Naive thymus-derived CD4-positive, alpha-beta T cell (primary cell): ENCODE measurements around the gene CELA3B. TPM values are rescaled to one million over a fixed set of nuclear protein-coding genes. Genes with fewer than 3 reads are reported as not detected.
"Not testable (repeated sequence)": the region's sequence is repeated elsewhere in the genome, so short reads cannot be mapped to it uniquely, and the experiment has no call there.

ENCODE experiments used
- ATAC-seq: fragments of 150-1000 bp; cut with Tn5 transposase; 2 replicates; pipeline ENCODE4 v1.10.0; 2021; ENCODE audit warnings: mild to moderate bottlenecking, moderate library complexity
- CTCF ChIA-PET: fragments of 350-600 bp; sonication (Branson Sonifier 250); formaldehyde crosslinking; loops from one replicate; lab custom pipeline; 2021; ENCODE audit warnings: antibody characterized with exemption; lab: Charles Lee
- POLR2A ChIA-PET: fragments of 350-600 bp; sonication (Branson Sonifier 250); formaldehyde crosslinking; loops from one replicate; lab custom pipeline; 2021; ENCODE audit warnings: antibody characterized with exemption, inconsistent platforms; lab: Charles Lee
- DNase-seq, 9 donors: peaks; one replicate each; pipeline versions ENCODE4 v3.0.0 to v3.0.0-alpha.2; 2020 to 2022; ENCODE audit warnings: mixed read lengths in 1 of 9
- H3K27ac ChIP-seq: one replicate; pipeline ENCODE4 v1.7.0; 2013; ENCODE audit warnings: mild to moderate bottlenecking, low read depth, low read length, moderate library complexity
- H3K27me3 ChIP-seq, 2 donors: one replicate each; pipeline ENCODE4 v1.7.0; 2013; ENCODE audit warnings: low read length in 2 of 2, mild to moderate bottlenecking in 2 of 2, moderate library complexity in 2 of 2; ENCODE audit not compliant: control insufficient read depth in 2 of 2, insufficient read depth in 2 of 2
- H3K36me3 ChIP-seq, 3 experiments: 1 replicate in 2 of 3; 2 replicates in 1 of 3; pipeline ENCODE4 v1.7.0; 2013; ENCODE audit warnings: low read length in 3 of 3, mild to moderate bottlenecking in 3 of 3, moderate library complexity in 1 of 3; ENCODE audit not compliant: insufficient read depth in 3 of 3, control insufficient read depth in 2 of 3
- H3K4me1 ChIP-seq, 2 donors: one replicate each; pipeline ENCODE4 v1.7.0; 2013; ENCODE audit warnings: low read length in 2 of 2, mild to moderate bottlenecking in 2 of 2, moderate library complexity in 1 of 2; ENCODE audit not compliant: control insufficient read depth in 2 of 2, insufficient read depth in 2 of 2
- H3K4me3 ChIP-seq: 2 replicates; pipeline ENCODE4 v1.7.0; 2013; ENCODE audit warnings: mild to moderate bottlenecking, low read length
- H3K9me3 ChIP-seq, 3 experiments: 1 replicate in 2 of 3; 2 replicates in 1 of 3; pipeline ENCODE4 v1.7.0; 2013; ENCODE audit warnings: low read length in 3 of 3; ENCODE audit not compliant: control insufficient read depth in 2 of 3
- H3K27ac Mint-ChIP-seq, 9 donors: one replicate each; pipeline ENCODE4 v1.8.0; 2020 to 2022; ENCODE audit warnings: mixed read lengths in 9 of 9, mild to moderate bottlenecking in 8 of 9, moderate library complexity in 5 of 9, inconsistent platforms in 2 of 9
- H3K27me3 Mint-ChIP-seq, 5 donors: one replicate each; pipeline ENCODE4 v1.8.0; 2021 to 2022; ENCODE audit warnings: mixed read lengths in 5 of 5, mild to moderate bottlenecking in 1 of 5
- H3K36me3 Mint-ChIP-seq, 5 donors: one replicate each; pipeline ENCODE4 v1.8.0; 2020 to 2022; ENCODE audit warnings: mixed read lengths in 5 of 5, mild to moderate bottlenecking in 3 of 5, inconsistent platforms in 1 of 5
- H3K4me1 Mint-ChIP-seq, 7 donors: one replicate each; pipeline ENCODE4 v1.8.0; 2020 to 2022; ENCODE audit warnings: mixed read lengths in 7 of 7, mild to moderate bottlenecking in 3 of 7, inconsistent platforms in 1 of 7
- H3K4me3 Mint-ChIP-seq, 10 donors: one replicate each; pipeline ENCODE4 v1.8.0; 2020 to 2022; ENCODE audit warnings: mild to moderate bottlenecking in 10 of 10, mixed read lengths in 10 of 10, moderate library complexity in 6 of 10, inconsistent platforms in 2 of 10
- H3K9me3 Mint-ChIP-seq, 11 donors: one replicate each; pipeline ENCODE4 v1.8.0; 2020 to 2022; ENCODE audit warnings: mixed read lengths in 11 of 11, mild to moderate bottlenecking in 4 of 11, inconsistent platforms in 1 of 11, moderate library complexity in 1 of 11
- intact Hi-C, 2 donors: fragments of 100-400 bp; cut with micrococcal nuclease; formaldehyde crosslinking; loops; one replicate each; pipeline ENCODE4 v1.15.1; 2023
- polyA plus RNA-seq, 2 donors: library from polyadenylated mRNA; unstranded; fragments of 300-500 nt; fragmentation: Illumina TruSeq; gene quantifications; one replicate each; pipeline ENCODE4 v1.2.3, GENCODE V29; 2021
- total RNA-seq, 6 experiments: library from RNA in 5 of 6; stranded (reverse) in 5 of 6; gene quantifications; 1 replicate in 5 of 6; 2 replicates in 1 of 6; pipeline ENCODE4 v1.2.3 and lab custom pipeline; 2021 to 2026

CELA3B gene
- total and polyA plus RNA-seq, 7 experiments from 2014 or later: not detected

DNA sequence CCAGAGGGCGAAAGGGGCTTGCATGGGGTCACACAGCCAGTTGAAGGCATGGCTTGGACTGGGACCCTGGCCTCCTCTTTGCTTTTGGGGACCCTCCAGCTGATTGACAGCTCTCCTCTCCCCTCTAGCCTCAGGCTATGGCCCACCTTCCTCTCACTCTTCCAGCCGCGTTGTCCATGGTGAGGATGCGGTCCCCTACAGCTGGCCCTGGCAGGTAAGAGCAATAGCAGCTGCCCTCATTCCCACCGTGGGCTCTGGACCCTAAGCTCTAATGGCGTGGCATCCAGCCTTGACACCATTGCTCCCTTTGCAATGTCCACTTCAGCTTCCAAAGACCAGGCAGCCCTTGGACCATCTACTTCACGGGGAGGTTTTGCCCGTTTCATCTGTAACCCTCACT lies 26.1 kb downstream of the CELA3B start:
- CTCF ChIA-PET, DNase-seq, H3K36me3 Mint-ChIP-seq, H3K27me3 Mint-ChIP-seq, H3K27ac ChIP-seq, H3K4me1 ChIP-seq, H3K36me3 ChIP-seq, H3K9me3 ChIP-seq, intact Hi-C loops, POLR2A ChIA-PET, H3K9me3 Mint-ChIP-seq, H3K4me3 ChIP-seq, H3K4me1 Mint-ChIP-seq, ATAC-seq, H3K4me3 Mint-ChIP-seq, H3K27ac Mint-ChIP-seq, H3K27me3 ChIP-seq: not testable (repeated sequence)

DNA sequence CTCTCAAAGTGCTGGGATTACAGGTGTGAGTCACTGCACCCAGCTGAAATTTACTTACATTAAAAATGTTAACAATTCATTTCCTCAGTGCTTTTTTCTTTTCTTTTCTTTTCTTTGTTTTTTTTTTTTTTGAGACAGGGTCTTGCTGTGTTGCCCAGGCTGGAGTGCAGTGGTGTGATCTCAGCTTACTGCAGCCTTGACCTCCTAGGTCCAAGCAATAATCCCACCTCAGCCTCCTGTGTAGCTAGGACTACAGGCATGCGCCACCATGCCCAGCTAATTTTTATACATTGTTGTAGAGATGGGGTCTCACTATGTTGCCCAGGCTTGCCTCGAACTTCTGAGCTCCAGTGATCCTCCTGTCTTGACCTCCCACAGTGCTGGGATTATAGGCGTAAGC lies 27.1 kb downstream of the CELA3B start:
- H3K9me3 Mint-ChIP-seq, H3K27ac ChIP-seq, intact Hi-C loops, H3K4me1 ChIP-seq, POLR2A ChIA-PET, CTCF ChIA-PET, H3K9me3 ChIP-seq, ATAC-seq, H3K4me3 Mint-ChIP-seq, DNase-seq, H3K27me3 ChIP-seq, H3K36me3 ChIP-seq, H3K27me3 Mint-ChIP-seq, H3K4me1 Mint-ChIP-seq, H3K4me3 ChIP-seq, H3K36me3 Mint-ChIP-seq: not testable (repeated sequence)
- H3K27ac Mint-ChIP-seq: peak overlapping the region in 1 of 9 donors; percentile 55

DNA sequence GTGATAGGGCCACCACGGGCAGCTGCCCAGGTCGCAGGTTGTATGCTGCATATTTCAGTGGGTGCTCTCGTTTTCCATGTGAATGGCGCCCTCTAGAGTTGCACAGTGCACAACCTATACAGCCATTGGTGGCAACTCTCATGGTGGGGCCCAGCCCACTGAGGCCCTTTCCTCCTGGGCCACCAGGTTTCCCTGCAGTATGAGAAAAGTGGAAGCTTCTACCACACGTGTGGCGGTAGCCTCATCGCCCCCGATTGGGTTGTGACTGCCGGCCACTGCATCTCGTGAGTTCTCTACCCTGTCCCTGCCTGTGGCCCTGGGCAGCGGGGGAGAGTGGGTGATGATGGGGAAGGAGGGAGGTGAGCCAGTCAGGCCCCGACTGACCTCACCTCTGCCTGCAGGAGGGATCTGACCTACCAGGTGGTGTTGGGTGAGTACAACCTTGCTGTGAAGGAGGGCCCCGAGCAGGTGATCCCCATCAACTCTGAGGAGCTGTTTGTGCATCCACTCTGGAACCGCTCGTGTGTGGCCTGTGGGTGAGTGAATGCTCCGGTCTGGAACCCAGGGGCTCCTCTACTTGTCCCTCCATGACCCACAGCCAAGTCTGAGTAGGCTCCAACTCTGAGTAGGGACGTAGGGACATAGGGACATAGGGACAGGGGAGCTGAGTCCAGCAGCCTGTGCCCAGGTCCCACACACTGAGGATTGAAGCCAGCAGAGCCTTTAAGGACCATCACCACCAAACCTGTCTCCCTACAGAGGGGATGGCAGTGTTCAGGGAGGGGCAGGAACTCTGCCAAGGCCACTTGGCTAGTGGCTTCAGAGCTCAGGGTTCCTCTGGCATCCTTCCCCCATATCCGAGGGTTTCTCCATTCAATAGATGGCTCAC lies 28.7 kb downstream of the CELA3B start:
- CTCF ChIA-PET: interaction anchor here (0.5 kb wide), 1 partner anchor 175 kb away, joined by 3 read pairs; no protein-coding TSS in a partner anchor
- ATAC-seq (peak; percentile 67), DNase-seq (peak in 3 of 9 donors; percentile 8 to 40 (median 11))
- H3K27me3 ChIP-seq, H3K27ac ChIP-seq, POLR2A ChIA-PET, H3K9me3 ChIP-seq, H3K36me3 Mint-ChIP-seq, H3K27ac Mint-ChIP-seq, intact Hi-C loops, H3K9me3 Mint-ChIP-seq, H3K4me3 Mint-ChIP-seq, H3K4me1 Mint-ChIP-seq, H3K4me3 ChIP-seq, H3K27me3 Mint-ChIP-seq, H3K4me1 ChIP-seq, H3K36me3 ChIP-seq: not testable (repeated sequence)

- H3K4me1 ChIP-seq, DNase-seq, H3K4me3 Mint-ChIP-seq, intact Hi-C loops, ATAC-seq, H3K36me3 ChIP-seq, H3K9me3 ChIP-seq, H3K36me3 Mint-ChIP-seq, CTCF ChIA-PET, H3K4me3 ChIP-seq, H3K27me3 ChIP-seq, H3K27ac ChIP-seq, H3K27ac Mint-ChIP-seq, H3K27me3 Mint-ChIP-seq, H3K9me3 Mint-ChIP-seq, POLR2A ChIA-PET, H3K4me1 Mint-ChIP-seq: not testable (repeated sequence)
These were observed 29.9 kb downstream of the CELA3B start for GRCh38 chr1:22006736-22007135.

GRCh38 chr1:22007262-22007661 lies 30.4 kb downstream of the CELA3B start:
- H3K27ac Mint-ChIP-seq, H3K9me3 Mint-ChIP-seq, CTCF ChIA-PET, H3K4me3 ChIP-seq, H3K36me3 ChIP-seq, ATAC-seq, H3K4me3 Mint-ChIP-seq, H3K27me3 ChIP-seq, H3K36me3 Mint-ChIP-seq, DNase-seq, H3K4me1 Mint-ChIP-seq, H3K4me1 ChIP-seq, H3K27me3 Mint-ChIP-seq, POLR2A ChIA-PET, H3K27ac ChIP-seq, intact Hi-C loops, H3K9me3 ChIP-seq: not testable (repeated sequence)

DNA sequence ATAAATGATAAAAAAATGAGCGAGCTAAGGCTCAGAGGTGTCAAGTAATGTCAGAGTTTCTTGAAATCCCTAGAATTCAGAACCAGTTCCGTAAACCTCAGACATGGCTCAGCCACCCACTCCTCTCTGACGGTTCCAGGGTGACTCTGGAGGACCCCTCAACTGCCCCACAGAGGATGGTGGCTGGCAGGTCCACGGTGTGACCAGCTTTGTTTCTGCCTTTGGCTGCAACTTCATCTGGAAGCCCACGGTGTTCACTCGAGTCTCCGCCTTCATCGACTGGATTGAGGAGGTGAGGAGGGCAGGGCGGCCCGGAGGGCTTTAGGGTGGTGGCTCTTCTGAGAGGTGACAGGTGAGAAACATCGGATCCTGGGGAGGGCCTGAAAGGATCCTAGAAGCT lies 32.7 kb downstream of the CELA3B start:
- DNase-seq, H3K4me3 ChIP-seq, H3K9me3 Mint-ChIP-seq, H3K36me3 ChIP-seq, POLR2A ChIA-PET, H3K4me1 ChIP-seq, ATAC-seq, H3K27ac Mint-ChIP-seq, H3K27me3 ChIP-seq, H3K9me3 ChIP-seq, H3K27ac ChIP-seq, H3K36me3 Mint-ChIP-seq, CTCF ChIA-PET, H3K27me3 Mint-ChIP-seq, intact Hi-C loops, H3K4me3 Mint-ChIP-seq, H3K4me1 Mint-ChIP-seq: not testable (repeated sequence)

DNA sequence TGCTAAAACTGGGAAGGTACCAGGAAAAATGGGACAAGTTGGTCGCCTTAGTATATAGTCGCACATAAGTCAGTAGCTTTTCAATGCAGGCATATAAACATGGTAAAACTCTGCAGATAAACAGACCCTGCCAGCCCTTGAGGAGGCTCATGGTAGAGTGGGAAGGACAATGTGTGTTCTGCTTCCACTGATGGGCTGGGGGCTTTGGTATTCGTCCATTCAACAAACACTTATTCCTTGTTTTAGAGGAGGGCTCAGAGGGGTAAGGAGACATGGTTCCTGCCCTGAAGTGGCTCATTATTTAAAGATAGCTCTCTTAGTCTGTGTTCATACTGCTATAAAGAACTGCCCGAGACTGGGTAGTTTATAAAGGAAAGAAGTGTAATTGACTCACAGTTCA lies 35.9 kb downstream of the CELA3B start:
- H3K36me3 Mint-ChIP-seq, H3K9me3 ChIP-seq, H3K27ac ChIP-seq, POLR2A ChIA-PET, H3K4me3 Mint-ChIP-seq, H3K36me3 ChIP-seq, H3K4me1 Mint-ChIP-seq, intact Hi-C loops, H3K9me3 Mint-ChIP-seq, ATAC-seq, H3K4me3 ChIP-seq, H3K4me1 ChIP-seq, DNase-seq, H3K27me3 Mint-ChIP-seq, H3K27ac Mint-ChIP-seq, H3K27me3 ChIP-seq, CTCF ChIA-PET: not testable (repeated sequence)
